IPS-18a (cell line): ENCODE data around the gene SGMS2.

Source experiments
- H3K27ac ChIP-seq: one replicate; pipeline ENCODE4 v1.5.1; 2013; ENCODE audit warnings: low read length
- H3K27me3 ChIP-seq: one replicate; pipeline ENCODE4 v1.6.1; 2013; ENCODE audit warnings: mild to moderate bottlenecking, low read length; ENCODE audit not compliant: control insufficient read depth, insufficient read depth
- H3K36me3 ChIP-seq: one replicate; pipeline ENCODE4 v1.6.1; 2013; ENCODE audit warnings: low read depth, low read length; ENCODE audit not compliant: control insufficient read depth
- H3K4me1 ChIP-seq: one replicate; pipeline ENCODE4 v1.6.1; 2013; ENCODE audit warnings: low read depth, low read length; ENCODE audit not compliant: control insufficient read depth
- H3K4me3 ChIP-seq: one replicate; pipeline ENCODE4 v1.5.1; 2013; ENCODE audit warnings: low read length
- H3K9ac ChIP-seq: one replicate; pipeline ENCODE4 v1.6.1; 2013; ENCODE audit warnings: mild to moderate bottlenecking, low read length, moderate library complexity
- H3K9me3 ChIP-seq: one replicate; pipeline ENCODE4 v1.6.1; 2013; ENCODE audit warnings: low read depth, low read length; ENCODE audit not compliant: control insufficient read depth

SGMS2 gene

GRCh38 chr4:107824350-107825071 is at the start of gene SGMS2:
Gene SGMS2, plus strand, starts transcription at chr4:107824932. Its CDS starts 70,622 bp downstream, at chr4:107895554.
- Histone ChIP-seq H3K36me3 (no peaks in the 10 kb centered on the region), H3K9me3 (no peaks in the 10 kb centered on the region), H3K4me3 (peak within 1 kb of the TSS; percentile 79), H3K9ac (peak within 1 kb of the TSS; percentile 38), H3K4me1 (peaks cover 12% of the 10 kb centered on the region), H3K27me3 (peaks cover 95% of the 10 kb centered on the region), H3K27ac (no peak within 1 kb of the TSS)

GRCh38 chr4:107777890-107778289 is 46.8 kb upstream of the SGMS2 start:
- Histone ChIP-seq H3K9ac (no peak overlapping the region), H3K4me3 (no peak overlapping the region), H3K27ac (no peak overlapping the region), H3K9me3 (peaks cover 14% of the 10 kb centered on the region), H3K4me1 (no peaks in the 10 kb centered on the region), H3K27me3 (no peaks in the 10 kb centered on the region), H3K36me3 (no peaks in the 10 kb centered on the region)

- H3K27me3 ChIP-seq, result no peaks in the 10 kb centered on the region
- H3K4me1 ChIP-seq, result no peaks in the 10 kb centered on the region
- H3K27ac ChIP-seq, result no peak overlapping the region
- no peaks in the 10 kb centered on the region for H3K36me3 ChIP-seq
- H3K9ac ChIP-seq, result no peak overlapping the region
- peaks cover 14% of the 10 kb centered on the region for H3K9me3 ChIP-seq
- no peak overlapping the region for H3K4me3 ChIP-seq
Measured at GRCh38 chr4:107778784-107779530, 45.8 kb upstream of the SGMS2 start.

GRCh38 chr4:107780665-107781064 is 44.1 kb upstream of the SGMS2 start:
- Histone ChIP-seq H3K9ac (no peak overlapping the region), H3K27ac (no peak overlapping the region), H3K4me3 (no peak overlapping the region), H3K9me3 (peaks cover 14% of the 10 kb centered on the region), H3K4me1 (no peaks in the 10 kb centered on the region), H3K27me3 (no peaks in the 10 kb centered on the region), H3K36me3 (no peaks in the 10 kb centered on the region)

- H3K36me3 ChIP-seq, result no peaks in the 10 kb centered on the region
Measured at GRCh38 chr4:107791902-107792301, 32.8 kb upstream of the SGMS2 start.

GRCh38 chr4:107792711-107793110 is 32.0 kb upstream of the SGMS2 start:
- no peaks in the 10 kb centered on the region for H3K9me3 ChIP-seq
- no peak overlapping the region for H3K27ac ChIP-seq
- H3K4me1 ChIP-seq, result peaks cover 4% of the 10 kb centered on the region
- no peak overlapping the region for H3K4me3 ChIP-seq
- H3K36me3 ChIP-seq, result no peaks in the 10 kb centered on the region
- no peaks in the 10 kb centered on the region for H3K27me3 ChIP-seq
- no peak overlapping the region for H3K9ac ChIP-seq

More at GRCh38 chr4:107791902-107792301, 32.8 kb upstream of the SGMS2 start:
- peaks cover 4% of the 10 kb centered on the region for H3K4me1 ChIP-seq
- H3K27ac ChIP-seq, result no peak overlapping the region
- H3K4me3 ChIP-seq, result no peak overlapping the region
- H3K27me3 ChIP-seq, result no peaks in the 10 kb centered on the region
- H3K9me3 ChIP-seq, result peaks cover 3% of the 10 kb centered on the region
- H3K9ac ChIP-seq, result no peak overlapping the region

GRCh38 chr4:107793996-107794395 is 30.7 kb upstream of the SGMS2 start:
- H3K4me3 ChIP-seq, result no peak overlapping the region
- H3K27ac ChIP-seq, result no peak overlapping the region
- H3K4me1 ChIP-seq, result peaks cover 4% of the 10 kb centered on the region
- no peak overlapping the region for H3K9ac ChIP-seq
- H3K9me3 ChIP-seq, result no peaks in the 10 kb centered on the region
- H3K36me3 ChIP-seq, result no peaks in the 10 kb centered on the region
- no peaks in the 10 kb centered on the region for H3K27me3 ChIP-seq

- Histone ChIP-seq H3K4me1 (peaks cover 4% of the 10 kb centered on the region), H3K9me3 (no peaks in the 10 kb centered on the region), H3K27ac (no peak overlapping the region), H3K36me3 (no peaks in the 10 kb centered on the region), H3K9ac (no peak overlapping the region), H3K4me3 (no peak overlapping the region), H3K27me3 (no peaks in the 10 kb centered on the region)
Measured at GRCh38 chr4:107799669-107800450, 24.9 kb upstream of the SGMS2 start.

GRCh38 chr4:107800706-107801105 is 24.0 kb upstream of the SGMS2 start:
- no peak overlapping the region for H3K9ac ChIP-seq
- no peaks in the 10 kb centered on the region for H3K36me3 ChIP-seq
- H3K4me1 ChIP-seq, result no peaks in the 10 kb centered on the region
- no peaks in the 10 kb centered on the region for H3K9me3 ChIP-seq
- H3K27me3 ChIP-seq, result no peaks in the 10 kb centered on the region
- no peak overlapping the region for H3K4me3 ChIP-seq
- no peak overlapping the region for H3K27ac ChIP-seq

- Histone ChIP-seq H3K27me3 (no peaks in the 10 kb centered on the region), H3K9ac (no peak overlapping the region), H3K9me3 (no peaks in the 10 kb centered on the region)
Measured at GRCh38 chr4:107801766-107802211, 22.9 kb upstream of the SGMS2 start.

GRCh38 chr4:107804956-107805355 is 19.8 kb upstream of the SGMS2 start:
- Histone ChIP-seq H3K9me3 (no peaks in the 10 kb centered on the region), H3K9ac (no peak overlapping the region), H3K36me3 (no peaks in the 10 kb centered on the region), H3K4me3 (no peak overlapping the region), H3K27me3 (no peaks in the 10 kb centered on the region), H3K27ac (no peak overlapping the region), H3K4me1 (no peaks in the 10 kb centered on the region)

More at GRCh38 chr4:107801766-107802211, 22.9 kb upstream of the SGMS2 start:
- no peak overlapping the region for H3K4me3 ChIP-seq
- H3K36me3 ChIP-seq, result no peaks in the 10 kb centered on the region
- H3K27ac ChIP-seq, result no peak overlapping the region
- H3K4me1 ChIP-seq, result no peaks in the 10 kb centered on the region
